Kidney (tissue), 14 donors: ENCODE measurements around the gene CPAMD8. TPM values are rescaled to one million over a fixed set of nuclear protein-coding genes. Genes with fewer than 3 reads are reported as not detected.

Experiments used
- DNase-seq, 5 donors: peaks; one replicate each; pipeline ENCODE4 v3.0.0-alpha.2; 2013 to 2020
- FAIRE-seq: peaks from 2 replicates; lab custom pipeline; 2012; peaks lifted over from hg19 to GRCh38; lab: Jason Lieb, UNC
- H3K27ac ChIP-seq, 2 donors: one replicate each; pipeline ENCODE4 v1.7.0; 2013; ENCODE audit warnings: low read depth in 2 of 2, low read length in 2 of 2, inconsistent platforms in 1 of 2
- H3K27me3 ChIP-seq: one replicate; pipeline ENCODE4 v1.7.1; 2013; ENCODE audit warnings: low read length, inconsistent platforms; ENCODE audit not compliant: control insufficient read depth, insufficient read depth
- H3K36me3 ChIP-seq, 3 donors: one replicate each; pipeline versions ENCODE4 v1.7.0 to v1.7.1; 2013; ENCODE audit warnings: low read length in 3 of 3, control low read depth in 1 of 3, inconsistent platforms in 1 of 3; ENCODE audit not compliant: insufficient read depth in 3 of 3, control insufficient read depth in 2 of 3
- H3K4me1 ChIP-seq, 3 donors: one replicate each; pipeline versions ENCODE4 v1.7.0 to v1.7.1; 2013; ENCODE audit warnings: low read length in 3 of 3, inconsistent platforms in 1 of 3, low read depth in 1 of 3; ENCODE audit not compliant: control insufficient read depth in 2 of 3, insufficient read depth in 2 of 3
- H3K4me3 ChIP-seq, 3 donors: one replicate each; pipeline versions ENCODE4 v1.7.0 to v1.8.1; 2013; ENCODE audit warnings: low read length in 3 of 3, control low read depth in 1 of 3, inconsistent platforms in 1 of 3
- H3K9ac ChIP-seq, 3 donors: one replicate each; pipeline versions ENCODE4 v1.7.0 to v1.7.1; 2013; ENCODE audit warnings: low read length in 3 of 3, control low read depth in 1 of 3, inconsistent platforms in 1 of 3
- H3K9me3 ChIP-seq, 3 donors: one replicate each; pipeline versions ENCODE4 v1.7.0 to v1.7.1; 2013; ENCODE audit warnings: low read length in 3 of 3, control low read depth in 1 of 3, inconsistent platforms in 1 of 3; ENCODE audit not compliant: control insufficient read depth in 2 of 3, insufficient read depth in 1 of 3
- intact Hi-C: fragments of 100-400 bp; cut with DNase I; formaldehyde crosslinking; loops from one replicate; pipeline ENCODE4 v1.11.1; 2022
- polyA plus RNA-seq: library from polyadenylated mRNA; stranded (reverse); fragments of 350-450 nt; fragmentation: Illumina TruSeq; extraction: RNeasy Lipid Tissue Mini Kit (QIAGEN cat#74804); gene quantifications from one replicate; pipeline ENCODE4 v1.2.3, GENCODE V29; 2014; ENCODE audit warnings: low read depth, low replicate concordance; ENCODE audit not compliant: insufficient read depth
- total RNA-seq: library from RNA; stranded (reverse); fragmentation: NEBNext Ultra II Directional; extraction: Animal tissue kit (Norgen Biotek cat#: 25700); gene quantifications from one replicate; pipeline ENCODE4 v1.2.1, GENCODE V29; 2021
- TF ChIP-seq, protein P1 (sequence below): IDR thresholded peaks from 3 replicates; pipeline ENCODE4 v1.5.1; 2012; ENCODE audit warnings: mild to moderate bottlenecking, moderate library complexity, borderline replicate concordance; ENCODE audit not compliant: insufficient read depth; ENCODE audit errors: extremely low read depth
- donor health status: control.
- donor health status: control.
- donor health status: control.
- donor health status: control.
- donor health status: control.
- donor health status: DM: yes; HTN: yes; CAD: no.
- donor health status: Normal renal cell carcinoma (clear cell type).

The CPAMD8 gene
- total and polyA plus RNA-seq, 2 donors from 2014 or later: 22.0 to 64.1 TPM

DNA sequence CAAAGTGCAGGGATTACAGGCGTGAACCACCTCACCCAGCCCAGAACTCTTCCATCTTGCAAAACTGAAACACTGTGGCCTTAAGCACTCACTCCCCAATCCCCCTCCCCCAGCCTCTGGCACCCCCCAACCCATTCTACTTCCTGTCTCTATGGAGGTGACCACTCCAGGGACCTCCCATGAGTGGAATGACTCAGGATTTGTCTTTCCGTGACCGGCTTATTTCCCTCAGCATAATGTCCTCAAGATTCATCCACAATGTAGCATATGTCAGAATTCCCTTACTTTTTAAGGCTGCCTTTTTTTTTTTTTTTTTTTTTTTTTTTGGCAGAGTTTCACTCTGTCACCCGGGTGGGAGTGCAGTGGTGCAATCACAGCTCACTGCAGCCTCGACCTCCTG, 141.4 kb downstream of the CPAMD8 start:
- peaks cover 0 to 19% (median 0%) of the 10 kb centered on the region in 3 donors for H3K9me3 ChIP-seq
- intact Hi-C loops: no loop called here
- H3K4me3 ChIP-seq: no peak overlapping the region
- peaks cover 0 to 2% (median 0%) of the 10 kb centered on the region in 3 donors for H3K4me1 ChIP-seq
- DNase-seq: no peak
- H3K9ac ChIP-seq: no peak overlapping the region
- TF ChIP-seq, protein P1, sequence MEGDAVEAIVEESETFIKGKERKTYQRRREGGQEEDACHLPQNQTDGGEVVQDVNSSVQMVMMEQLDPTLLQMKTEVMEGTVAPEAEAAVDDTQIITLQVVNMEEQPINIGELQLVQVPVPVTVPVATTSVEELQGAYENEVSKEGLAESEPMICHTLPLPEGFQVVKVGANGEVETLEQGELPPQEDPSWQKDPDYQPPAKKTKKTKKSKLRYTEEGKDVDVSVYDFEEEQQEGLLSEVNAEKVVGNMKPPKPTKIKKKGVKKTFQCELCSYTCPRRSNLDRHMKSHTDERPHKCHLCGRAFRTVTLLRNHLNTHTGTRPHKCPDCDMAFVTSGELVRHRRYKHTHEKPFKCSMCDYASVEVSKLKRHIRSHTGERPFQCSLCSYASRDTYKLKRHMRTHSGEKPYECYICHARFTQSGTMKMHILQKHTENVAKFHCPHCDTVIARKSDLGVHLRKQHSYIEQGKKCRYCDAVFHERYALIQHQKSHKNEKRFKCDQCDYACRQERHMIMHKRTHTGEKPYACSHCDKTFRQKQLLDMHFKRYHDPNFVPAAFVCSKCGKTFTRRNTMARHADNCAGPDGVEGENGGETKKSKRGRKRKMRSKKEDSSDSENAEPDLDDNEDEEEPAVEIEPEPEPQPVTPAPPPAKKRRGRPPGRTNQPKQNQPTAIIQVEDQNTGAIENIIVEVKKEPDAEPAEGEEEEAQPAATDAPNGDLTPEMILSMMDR: no peak
- H3K27me3 ChIP-seq: no peaks in the 10 kb centered on the region
- no peaks in the 10 kb centered on the region for H3K36me3 ChIP-seq
- FAIRE-seq: no peak
- no peak overlapping the region for H3K27ac ChIP-seq

DNA sequence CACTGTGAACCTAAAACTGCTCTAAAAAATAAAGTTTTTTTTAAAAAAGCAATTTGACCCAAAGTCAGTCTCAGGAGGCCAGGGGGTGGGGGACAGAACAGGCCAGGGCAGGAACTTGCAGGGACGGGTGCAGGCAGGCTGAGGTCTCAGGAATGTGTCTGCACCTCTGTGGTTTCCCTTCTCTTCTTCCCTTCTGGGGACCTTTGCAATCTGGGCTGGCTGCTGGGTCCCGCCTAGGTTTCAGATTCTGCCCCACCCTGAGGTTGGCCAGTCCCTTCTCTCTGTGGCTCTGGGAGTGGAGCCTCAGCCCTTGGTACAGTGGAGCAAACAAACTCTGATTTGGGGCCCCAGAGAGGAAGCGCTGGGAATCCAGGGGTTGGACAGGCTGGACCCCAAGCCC, 143.1 kb downstream of the CPAMD8 start:
- intact Hi-C loops: no loop called here
- H3K27me3 ChIP-seq: no peaks in the 10 kb centered on the region
- H3K36me3 ChIP-seq: peaks cover 0 to 4% (median 4%) of the 10 kb centered on the region in 3 donors
- H3K9me3 ChIP-seq: peaks cover 0 to 19% (median 0%) of the 10 kb centered on the region in 3 donors
- FAIRE-seq (no peak), DNase-seq (no peak)
- no peak overlapping the region for H3K9ac ChIP-seq
- TF ChIP-seq, protein P1: no peak
- H3K27ac ChIP-seq: no peak overlapping the region
- peaks cover 0 to 2% (median 0%) of the 10 kb centered on the region in 3 donors for H3K4me1 ChIP-seq
- no peak overlapping the region for H3K4me3 ChIP-seq

DNA sequence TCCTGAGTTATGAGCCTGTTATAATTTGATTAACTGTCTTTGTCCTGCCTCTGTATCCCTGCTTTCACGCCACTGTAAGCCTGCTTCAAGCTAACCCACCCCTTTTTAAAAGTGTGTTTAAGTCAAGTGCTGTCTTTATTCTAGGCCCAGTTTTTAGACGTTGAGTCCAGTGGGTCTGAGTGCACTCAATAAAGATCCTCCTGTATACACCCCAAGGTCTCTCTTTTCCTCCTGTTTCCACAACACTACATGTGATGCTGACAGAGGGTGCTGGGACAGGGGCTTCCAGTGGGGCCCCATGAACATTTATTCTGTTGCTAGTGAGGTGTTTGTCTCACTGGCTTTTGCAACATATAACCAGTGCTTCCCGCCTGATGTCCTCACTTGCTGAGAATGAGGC, 144.5 kb downstream of the CPAMD8 start:
- Histone ChIP-seq H3K27me3 (no peaks in the 10 kb centered on the region), H3K4me1 (no peaks in the 10 kb centered on the region), H3K9ac (no peak overlapping the region), H3K9me3 (peaks cover 0 to 19% (median 0%) of the 10 kb centered on the region in 3 donors), H3K27ac (no peak overlapping the region), H3K36me3 (peaks cover 0 to 15% (median 4%) of the 10 kb centered on the region in 3 donors), H3K4me3 (no peak overlapping the region)
- no peak for FAIRE-seq
- TF ChIP-seq, protein P1: no peak
- intact Hi-C loops: no loop called here
- DNase-seq: no peak
